HG02588 (cell line): ENCODE results near the gene ANO4.
"Not testable (repeated sequence)": the region's sequence is repeated elsewhere in the genome, so short reads cannot be mapped to it uniquely, and the experiment has no call there.

Source experiments
- ATAC-seq: cut with Tn5 transposase; IDR thresholded peaks from one replicate; pipeline ENCODE4 v1.9.1; 2021; ENCODE audit warnings: mild to moderate bottlenecking, moderate library complexity; ENCODE audit not compliant: unreplicated experiment

ANO4 gene

DNA sequence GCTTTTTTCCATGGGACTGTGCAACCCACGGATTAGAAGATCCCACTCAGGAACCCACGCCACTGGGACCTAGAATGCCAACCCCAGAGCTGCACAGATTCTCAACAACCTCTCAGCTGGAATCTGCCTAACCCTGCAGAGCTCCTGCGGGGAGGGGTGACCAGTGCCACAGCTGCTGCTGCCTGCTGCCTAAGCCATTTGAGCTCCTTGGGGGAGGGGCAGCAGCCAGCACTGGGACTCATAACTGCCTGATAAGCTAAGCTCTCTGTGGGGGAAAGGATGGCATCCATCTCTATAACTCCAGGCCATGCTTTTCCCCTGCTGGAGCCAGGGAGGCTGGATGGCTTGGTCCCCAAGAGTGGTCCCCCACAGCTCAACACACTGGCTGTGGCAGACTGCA, 232.6 kb downstream of the ANO4 start:
- no peak for ATAC-seq

DNA sequence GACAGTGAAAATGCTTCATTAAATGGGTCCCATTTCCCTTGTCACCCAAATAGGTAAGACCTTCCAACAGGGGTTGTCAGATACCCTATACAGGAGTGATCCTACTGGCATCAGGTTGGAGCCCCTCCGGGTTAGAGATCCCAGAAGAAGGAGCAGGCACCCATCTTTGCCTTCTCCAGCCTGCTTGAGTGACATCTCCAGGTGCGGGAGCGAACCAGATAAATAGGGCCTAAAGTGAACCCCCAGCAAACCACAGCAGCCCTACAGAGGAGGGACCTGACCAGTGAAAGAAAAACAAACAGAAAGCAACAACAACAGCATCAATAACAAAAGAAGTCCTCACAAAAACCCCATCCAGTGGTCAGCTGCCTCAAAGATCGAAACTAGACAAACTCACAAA, 233.2 kb downstream of the ANO4 start:
- no peak for ATAC-seq

DNA sequence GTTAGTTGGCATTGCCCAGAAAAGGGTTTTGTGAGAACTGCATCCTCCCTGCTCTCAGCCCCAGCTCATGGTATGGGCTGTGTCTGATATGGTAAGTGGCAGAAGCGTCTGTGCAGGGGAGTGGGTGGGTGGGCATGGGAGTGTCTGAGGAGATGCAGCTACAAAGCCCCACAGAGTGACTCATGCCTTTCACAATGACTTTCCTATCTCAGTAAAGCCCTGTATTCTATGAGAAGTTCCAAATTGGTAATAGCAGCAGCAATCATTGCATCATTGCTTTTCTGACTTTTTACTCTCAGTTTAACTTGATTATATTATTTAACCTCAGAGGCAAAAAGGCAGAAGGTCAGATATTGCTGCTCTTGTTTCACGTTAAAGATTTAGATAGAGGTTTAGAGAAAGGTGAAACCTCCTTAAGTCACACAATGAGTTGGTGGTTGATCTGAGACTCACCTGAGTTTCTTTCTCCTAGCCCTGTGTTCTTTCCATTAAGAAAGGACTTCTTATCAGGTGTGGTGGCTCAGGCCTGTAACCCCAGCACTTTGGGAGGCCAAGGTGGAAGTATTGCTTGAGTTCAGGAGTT, 243.8 kb downstream of the ANO4 start:
- ATAC-seq: no peak

DNA sequence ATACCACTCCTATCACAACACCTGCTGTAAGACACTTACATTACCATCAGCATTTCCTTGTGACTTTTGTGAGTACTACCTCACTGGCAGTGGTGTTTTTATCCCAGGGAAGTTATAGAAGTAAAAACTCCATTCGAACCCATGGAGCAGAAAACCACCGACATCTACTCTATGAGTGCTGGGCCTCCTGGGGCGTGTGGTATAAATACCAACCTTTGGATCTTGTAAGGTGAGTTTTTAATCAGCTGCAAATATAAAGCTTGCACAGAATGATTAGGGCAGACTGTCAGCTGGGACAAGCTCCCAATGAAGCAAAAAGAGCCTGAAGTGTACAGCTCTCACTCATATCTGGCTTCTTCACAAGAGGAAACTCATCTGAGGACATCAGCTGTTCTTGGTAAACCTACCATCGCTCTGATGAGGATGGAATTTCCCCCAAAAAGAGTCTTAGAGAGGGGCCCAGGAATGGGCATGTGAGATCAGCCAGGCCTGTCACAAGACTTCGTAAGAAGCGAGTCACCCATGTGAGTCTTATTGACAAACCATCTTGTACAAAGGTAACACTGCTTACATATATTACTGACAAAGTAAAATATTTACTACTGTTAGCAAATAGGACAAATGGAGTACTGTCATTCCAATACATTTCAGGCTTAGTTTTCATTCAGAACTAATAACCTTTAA, 245.4 kb downstream of the ANO4 start:
- no peak for ATAC-seq

DNA sequence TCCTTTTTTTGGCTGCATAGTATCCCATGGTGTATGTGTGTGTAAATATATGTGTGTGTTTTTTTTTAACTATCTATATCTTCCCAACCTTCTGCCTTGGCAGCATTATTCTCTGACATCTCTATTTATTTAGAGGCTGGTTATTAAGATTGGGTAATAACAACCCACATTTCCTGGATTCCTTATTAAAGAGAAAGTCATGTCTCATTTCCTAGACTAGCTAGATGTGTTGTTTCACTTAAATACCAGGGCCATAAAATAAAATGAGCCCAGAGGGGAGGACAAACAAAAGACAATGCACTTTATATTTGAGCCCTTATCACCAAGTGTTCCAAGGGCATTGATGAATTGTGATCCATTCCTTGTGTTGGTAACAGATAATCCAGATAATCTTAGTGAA, 246.4 kb downstream of the ANO4 start:
- no peak for ATAC-seq

DNA sequence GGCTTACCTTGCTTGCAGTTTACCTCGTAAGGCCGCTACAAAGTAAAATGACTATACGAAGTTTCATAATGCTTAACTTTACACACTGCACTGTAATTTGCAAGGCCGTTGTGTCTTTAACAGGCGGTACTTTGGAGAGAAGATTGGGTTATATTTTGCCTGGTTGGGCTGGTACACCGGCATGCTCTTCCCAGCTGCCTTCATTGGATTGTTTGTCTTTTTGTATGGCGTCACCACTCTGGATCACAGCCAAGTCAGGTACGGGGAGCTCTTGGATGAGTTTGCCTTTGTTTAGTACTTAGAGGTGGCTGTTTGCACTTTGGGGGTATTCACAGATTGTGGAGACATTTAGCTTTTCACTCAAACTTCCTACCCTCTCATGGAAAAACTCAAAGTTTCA, 247.6 kb downstream of the ANO4 start:
- ATAC-seq: no peak

DNA sequence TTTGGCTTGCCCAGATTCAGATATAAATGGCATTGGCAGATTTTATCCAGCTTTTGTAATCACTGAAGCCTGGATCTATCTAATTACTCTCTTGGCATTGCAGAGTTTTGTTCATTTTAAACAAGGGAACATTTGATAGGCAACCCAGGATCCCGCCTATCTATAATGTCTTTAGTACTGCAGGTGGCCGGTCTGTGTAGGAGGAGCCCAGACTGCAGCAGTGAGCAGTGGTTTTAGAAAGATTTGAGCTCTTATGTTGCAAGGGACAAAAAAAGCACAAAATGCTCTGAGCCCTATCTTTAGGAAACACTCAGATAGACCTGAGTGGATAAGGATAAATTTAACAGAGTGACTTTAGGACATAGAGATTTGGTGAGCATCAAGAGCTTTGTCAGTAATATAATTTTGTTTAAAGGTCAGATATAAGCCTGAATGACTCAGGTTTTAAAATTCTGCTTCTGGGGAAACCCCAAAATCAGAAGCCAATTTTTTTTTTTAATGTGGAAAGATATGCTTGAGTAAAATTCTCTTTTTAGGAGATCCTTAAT, 250.0 kb downstream of the ANO4 start:
- ATAC-seq: no peak

DNA sequence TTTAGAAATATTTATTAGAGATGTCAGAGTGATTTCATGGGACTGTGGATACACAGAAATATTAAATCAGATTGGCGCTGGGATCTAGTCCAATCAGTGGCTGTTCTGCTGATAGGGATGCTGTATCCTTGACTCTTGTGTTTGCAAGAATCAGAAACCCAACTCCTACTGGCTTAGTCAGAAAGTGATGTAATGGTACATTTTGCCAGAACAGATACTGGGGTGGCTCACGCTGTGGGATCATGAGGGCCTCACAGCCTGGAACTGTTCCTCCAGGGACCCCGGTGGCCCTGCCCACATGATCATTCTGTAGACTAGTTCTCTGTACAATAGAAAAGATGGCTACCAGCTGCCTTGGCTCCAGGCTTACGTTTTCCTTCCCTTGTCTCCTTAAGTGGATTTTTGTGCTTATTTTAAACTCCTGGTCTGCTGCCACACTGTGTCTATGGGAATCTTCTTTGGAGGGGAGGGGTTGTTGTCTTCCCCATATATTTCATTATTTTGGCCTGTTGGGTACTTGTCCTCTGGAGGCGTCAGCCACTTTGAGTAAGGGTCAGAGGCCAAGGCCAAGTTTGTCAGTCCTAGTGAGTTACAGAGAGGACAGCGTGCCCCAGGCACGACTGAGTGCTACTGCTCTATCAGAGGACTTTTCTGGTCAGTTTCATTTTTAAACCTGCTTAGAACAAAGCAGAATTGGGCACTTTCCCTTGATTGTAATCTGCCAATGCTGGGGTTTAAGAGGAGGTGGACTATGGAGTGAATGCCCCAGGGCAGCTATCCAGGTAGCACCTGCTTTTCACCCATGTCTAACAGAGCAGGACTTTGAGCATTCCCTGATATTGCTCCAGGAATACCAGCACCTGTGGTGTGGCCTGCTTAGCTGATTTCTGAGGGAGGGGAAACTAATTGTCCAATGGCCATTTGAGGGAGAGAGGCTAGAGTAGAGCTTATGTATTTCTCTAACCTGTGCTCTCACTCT, 251.2 kb downstream of the ANO4 start:
- ATAC-seq: no peak

DNA sequence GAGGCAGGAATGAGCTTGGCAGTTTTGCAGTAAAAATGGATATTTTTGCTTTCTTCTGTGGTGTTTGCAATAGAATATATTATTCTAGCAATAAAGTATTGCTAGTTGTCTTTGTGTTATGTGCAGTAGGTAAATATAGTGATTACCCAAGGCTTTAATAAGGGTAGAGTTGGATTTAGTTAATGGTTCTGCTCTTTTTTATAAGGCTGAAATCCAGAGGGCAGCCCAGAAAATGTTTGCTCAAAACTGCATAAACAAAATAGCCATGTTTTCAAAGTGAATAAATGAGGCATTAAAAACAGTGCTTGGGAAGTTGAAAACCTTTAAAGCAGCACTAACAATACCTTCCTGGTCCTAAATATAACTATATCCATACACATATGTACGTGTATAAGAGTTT, 253.1 kb downstream of the ANO4 start:
- ATAC-seq: no peak

DNA sequence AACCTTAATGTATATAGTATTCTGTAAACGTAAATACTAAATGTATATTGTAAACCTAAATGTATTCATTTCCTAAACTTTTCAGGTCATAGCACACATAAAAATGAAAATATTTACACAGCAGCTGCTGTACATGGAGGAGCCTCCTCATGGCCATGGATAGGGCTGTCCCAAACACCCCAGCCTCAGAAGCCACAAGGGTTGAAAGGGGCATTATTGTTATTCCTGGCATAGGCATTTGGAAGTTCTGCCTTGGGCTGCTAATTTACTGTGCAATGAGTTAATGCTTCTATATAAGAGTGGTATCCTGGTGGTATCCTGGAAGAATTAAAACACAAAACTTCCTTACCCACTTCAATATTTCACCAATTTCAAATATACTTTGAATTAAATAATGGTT, 256.1 kb downstream of the ANO4 start:
- no peak for ATAC-seq

DNA sequence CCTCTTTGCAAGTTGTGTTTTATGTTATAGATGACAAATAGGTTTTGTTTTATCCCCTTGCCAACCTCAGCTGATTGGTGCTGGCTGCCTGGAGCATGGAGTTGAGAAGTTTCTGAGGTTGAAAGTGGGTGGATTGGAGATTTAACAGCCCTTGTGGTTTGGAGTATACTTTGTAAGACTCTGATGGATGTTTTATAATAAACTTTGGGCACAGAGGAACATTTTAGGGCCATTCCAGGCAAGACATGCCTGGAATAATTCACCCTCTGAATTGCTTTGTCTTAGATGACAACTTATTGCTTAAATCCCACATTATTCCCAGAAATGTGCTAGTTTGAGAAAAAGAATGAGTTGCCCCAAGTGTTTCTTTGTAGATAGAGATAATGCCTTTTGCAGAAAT, 256.6 kb downstream of the ANO4 start:
- no peak for ATAC-seq

DNA sequence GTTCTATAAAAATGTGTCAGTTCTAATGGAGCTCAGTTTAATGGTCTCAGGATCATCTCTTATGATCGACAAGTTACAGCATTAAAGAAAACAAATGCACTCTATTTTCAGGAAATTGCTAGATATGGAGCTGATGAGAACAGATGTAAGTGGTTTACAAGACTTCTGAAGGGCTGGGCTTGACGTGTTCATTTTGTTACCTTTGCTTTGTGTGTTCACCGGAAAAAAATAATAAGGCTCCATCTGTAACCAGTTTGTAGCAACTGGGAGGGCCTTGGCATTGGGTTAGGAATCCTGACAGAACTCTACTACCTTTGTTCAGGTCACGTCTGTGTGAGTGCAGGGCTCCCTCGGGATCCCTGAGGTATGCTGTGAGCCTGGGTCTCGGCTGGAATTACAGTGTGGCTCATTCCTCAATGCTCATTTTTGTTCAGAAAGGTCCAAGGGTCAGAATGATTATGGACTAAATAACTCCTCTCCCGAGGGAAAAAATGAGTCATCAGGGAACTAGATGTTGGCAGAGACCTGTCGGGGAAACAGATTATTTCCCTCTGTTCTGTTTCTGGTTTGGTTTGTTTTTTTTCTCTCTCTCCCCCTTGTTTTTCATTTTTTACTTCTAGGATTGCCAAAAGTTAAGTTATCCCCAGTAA, 257.4 kb downstream of the ANO4 start:
- no peak for ATAC-seq

DNA sequence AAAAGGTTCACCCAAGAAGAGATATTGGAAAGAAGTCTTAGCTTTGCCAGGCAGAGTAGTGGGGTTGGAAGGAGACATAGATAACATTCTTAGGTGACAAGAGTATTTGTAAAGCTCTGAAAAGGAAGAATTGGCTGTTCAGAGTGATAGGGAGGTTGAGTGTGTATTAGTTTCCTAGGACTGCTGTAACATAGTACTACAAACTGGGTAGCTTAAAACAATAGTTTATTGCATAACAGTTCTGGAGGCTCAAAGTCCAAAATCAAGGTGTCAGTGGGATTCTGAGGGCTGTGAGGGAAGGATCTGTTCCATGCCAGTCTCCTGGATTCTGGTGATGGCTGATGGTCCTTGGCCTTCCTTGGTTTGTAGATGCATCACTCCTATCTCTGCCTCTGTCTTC, 258.6 kb downstream of the ANO4 start:
- ATAC-seq: no peak

DNA sequence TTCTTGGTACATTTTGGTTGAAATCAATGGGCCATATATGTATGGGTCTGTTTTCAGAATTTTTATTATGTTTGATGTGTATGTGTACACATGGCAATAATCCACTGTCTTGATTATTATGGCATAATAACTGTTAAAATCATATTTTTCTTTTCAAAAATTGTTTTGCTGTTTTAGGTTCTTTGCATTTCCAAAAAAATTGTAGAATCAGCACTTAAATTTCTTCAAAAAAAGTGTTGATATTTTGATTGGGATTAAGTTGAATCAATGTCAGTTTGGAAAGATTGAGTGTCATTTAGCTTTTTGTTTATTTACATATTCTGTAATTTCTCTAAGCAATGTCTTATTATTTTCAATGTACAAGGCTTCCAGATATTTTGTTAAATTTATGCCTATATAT, 261.4 kb downstream of the ANO4 start:
- no peak for ATAC-seq

DNA sequence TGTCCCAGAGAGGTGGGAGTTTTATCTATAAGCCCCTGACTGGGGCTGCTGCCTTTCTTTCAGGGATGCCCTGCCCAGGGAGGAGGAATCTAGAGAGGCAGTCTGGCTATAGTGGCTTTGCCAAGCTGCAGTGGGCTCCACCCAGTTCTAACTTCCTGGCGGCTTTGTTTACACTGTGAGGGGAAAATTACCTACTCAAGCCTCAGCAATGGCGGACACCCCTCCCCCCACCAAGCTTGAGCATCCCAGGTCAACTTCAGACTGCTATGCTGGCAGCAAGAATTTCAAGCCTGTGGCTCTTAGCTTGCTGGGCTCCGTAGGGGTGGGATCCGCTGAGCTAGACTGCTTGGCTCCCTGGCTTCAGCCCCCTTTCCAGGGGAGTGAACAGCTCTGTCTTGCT, 267.9 kb downstream of the ANO4 start:
- ATAC-seq: not testable (repeated sequence)

DNA sequence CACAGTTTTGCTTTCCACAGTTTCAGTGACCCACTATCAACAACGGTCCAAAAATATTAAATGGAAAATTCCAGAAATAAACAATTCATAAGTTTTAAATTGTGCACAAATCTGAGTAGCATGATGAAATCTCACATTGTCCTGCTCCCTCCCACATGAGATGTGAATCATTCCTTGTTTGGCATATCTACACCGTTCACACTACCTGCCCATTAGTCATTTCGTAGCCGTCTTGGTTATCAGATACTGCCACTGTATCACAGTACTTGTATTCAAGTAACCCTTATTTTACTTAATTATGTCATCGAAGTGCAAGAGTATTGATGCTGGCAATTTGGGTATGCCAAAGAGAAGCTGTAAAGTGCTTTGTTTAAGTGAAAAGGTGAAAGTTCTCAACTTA, 270.1 kb downstream of the ANO4 start:
- no peak for ATAC-seq

DNA sequence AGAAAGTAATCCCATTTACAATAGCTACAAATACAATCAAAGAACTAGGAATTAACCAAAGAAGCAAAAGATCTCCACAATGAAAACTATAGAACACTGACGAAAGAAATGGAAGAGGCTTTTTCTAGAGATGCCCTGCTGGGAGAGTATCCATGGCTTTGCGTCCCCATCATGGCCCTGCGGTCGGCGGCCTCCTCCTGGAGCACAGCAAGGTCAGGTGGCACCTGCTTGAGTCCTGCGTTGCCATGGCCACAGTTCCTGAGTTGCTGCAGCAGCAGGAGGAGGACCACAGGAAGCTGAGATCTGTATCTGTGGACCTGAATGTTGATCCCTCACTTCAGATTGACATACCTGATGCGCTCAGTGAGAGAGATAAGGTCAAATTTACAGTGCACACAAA, 271.9 kb downstream of the ANO4 start:
- ATAC-seq: no peak

DNA sequence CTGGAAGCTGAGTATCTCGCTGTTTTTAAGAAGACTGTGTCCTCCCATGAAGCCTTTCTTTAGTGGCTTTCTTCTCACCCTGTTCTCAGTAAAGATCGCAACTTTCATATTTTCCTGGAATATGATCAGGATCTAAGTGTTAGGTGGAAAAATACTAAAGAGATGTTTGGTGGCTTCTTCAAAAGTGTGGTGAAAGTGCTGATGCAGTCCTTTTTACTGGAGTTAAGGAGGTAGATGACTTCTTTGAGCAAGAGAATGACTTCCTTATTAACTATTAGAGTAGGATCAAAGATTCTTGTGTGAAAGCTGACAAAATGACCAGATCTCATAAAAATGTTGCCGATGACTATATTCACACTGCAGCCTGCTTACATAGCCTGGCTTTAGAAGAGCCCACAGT, 273.8 kb downstream of the ANO4 start:
- ATAC-seq: no peak

DNA sequence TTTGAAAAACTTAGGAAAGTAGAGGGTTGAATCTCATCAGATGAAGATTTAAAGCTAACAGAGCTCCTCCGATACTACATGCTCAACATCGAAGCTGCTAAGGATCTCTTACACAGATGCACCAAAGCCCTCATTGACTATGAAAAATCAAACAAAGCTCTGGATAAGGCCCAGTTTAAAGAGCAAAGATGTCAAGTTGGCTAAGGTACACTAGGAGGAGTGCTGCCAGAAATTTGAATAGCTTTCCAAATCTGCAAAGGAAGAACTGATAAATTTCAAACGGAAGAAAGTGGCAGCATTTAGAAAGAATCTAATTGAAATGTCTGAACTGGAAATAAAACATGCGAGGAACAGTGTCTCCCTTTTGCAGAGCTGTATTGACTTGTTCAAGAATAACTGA, 274.3 kb downstream of the ANO4 start:
- ATAC-seq: no peak

DNA sequence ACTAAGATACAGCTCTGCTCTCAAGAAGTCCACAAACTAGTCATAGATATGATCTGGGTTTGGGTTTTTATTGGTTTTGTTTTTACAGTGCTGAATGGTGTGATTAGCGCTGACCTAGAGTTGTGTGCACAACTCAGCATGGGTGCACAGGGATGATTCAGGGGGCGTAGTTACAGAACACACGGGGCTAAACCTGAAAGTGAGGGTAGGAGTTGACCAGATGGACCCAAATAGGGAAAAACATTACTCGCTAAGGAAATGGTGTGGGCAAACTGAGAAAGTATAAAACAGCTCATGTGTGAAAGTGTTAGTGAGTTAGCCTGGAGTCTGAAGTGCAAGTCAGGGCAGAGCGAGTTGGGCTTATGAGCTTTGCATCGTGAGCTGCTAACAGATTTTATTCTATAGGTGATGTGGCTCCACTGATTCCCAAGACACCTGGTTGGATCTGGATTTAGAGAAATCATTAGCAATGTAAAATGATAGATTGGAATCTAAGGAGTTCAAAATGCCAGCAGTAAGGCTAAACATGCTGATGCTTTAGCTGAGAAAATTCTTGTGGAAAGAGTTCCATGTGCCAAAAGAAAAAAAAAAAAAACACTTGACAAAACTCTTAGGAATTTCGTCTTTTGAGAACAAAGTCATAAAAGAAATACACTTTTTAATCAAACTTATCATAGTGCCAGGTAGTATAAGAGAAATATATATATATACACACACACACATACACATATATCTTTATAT, 280.5 kb downstream of the ANO4 start:
- ATAC-seq: no peak
